ENCODE data around the gene CARS2. TPM values are rescaled to one million over a fixed set of nuclear protein-coding genes. Genes with fewer than 3 reads are reported as not detected.
A peak's percentile ranks its signal among the peaks of the same experiment; 100 is the strongest.

The CARS2 gene, protein sequence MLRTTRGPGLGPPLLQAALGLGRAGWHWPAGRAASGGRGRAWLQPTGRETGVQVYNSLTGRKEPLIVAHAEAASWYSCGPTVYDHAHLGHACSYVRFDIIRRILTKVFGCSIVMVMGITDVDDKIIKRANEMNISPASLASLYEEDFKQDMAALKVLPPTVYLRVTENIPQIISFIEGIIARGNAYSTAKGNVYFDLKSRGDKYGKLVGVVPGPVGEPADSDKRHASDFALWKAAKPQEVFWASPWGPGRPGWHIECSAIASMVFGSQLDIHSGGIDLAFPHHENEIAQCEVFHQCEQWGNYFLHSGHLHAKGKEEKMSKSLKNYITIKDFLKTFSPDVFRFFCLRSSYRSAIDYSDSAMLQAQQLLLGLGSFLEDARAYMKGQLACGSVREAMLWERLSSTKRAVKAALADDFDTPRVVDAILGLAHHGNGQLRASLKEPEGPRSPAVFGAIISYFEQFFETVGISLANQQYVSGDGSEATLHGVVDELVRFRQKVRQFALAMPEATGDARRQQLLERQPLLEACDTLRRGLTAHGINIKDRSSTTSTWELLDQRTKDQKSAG
- total RNA-seq (2014; rRNA removed; shearing (Covaris generic)) (45.0 and 50.9 TPM in 2 replicates), total RNA-seq (2022) (47.3 and 48.3 TPM in 2 replicates), Bru-seq, nascent RNA (percentile 71 among the genes with signal in this experiment), BruChase-seq, experiment 1, labeled RNA remaining after a 6-hour chase (percentile 72 among the genes with signal in this experiment), BruChase-seq, experiment 2, labeled RNA remaining after a 2-hour chase (percentile 67 among the genes with signal in this experiment)
- long read RNA-seq, transcript CARS2-201 (15 exons, 1,879 nt): major isoform, 27 of 51 reads
- long read RNA-seq, partial matches to known transcripts: 8 of 51 reads
- long read RNA-seq, other reads (novel, unspliced or antisense): 15 of 51 reads

DNA sequence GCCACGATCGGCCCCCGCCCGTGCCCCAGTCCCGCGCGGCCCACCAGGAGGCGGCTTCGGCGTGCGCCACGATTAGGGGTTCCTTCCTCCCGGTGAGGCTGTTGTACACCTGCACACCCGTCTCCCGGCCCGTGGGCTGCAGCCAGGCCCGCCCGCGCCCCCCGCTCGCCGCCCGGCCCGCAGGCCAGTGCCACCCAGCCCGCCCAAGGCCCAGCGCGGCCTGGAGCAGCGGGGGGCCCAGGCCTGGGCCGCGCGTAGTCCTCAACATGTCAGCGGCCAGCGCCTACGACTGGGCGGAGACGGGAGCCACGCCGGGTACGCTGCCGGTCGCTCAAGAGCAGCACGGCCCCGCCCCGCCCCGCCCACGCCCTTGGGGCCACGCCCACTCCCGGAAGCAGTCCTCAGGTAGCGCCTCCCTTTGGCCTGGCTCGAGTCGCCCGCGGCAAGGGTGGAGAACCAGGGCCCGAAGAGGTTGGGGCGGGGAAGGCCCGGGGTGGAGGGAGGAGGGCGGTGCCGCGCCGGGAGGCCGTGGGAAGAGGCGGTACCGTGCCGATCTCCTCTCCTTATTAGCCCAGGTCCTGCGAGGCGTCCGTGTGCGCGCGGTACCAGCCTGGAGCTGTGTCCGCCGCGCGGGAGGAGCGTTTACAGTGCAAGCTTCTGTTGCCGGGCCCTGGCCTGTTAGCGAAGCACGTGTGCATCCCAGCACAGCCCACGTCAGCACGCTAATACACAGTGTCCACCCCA is at the start of gene CARS2:
Gene CARS2 (minus strand): TSS at position 291 of the 744 bp plus-strand sequence. CDS start 23 bp downstream, at position 268.
- BruUV-seq (replicated peaks): no TSS peak
- peaks cover 42% of the 10 kb centered on the region for H3K79me2 ChIP-seq (ENCODE audit: insufficient read depth, low read depth, low read length)

DNA sequence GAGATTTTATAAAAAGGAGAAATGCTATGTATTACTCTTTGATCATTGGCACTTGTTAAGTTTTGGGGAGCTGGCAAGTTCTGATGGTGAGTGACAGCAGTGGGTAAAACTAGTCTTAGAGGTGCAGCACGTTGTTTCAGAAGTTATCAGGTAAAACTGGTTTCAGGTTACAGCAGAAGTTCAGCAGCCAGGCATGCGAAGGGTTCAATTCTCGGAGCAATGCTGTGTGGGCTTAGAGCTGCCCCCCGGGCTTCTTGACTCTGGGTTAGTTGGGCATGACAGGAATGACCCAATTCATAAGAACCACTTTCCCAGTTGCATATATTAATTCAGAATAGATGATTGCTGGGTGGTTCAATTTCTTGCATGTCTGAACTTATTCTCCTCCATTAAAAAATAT is 42.4 kb upstream of the CARS2 start:
- CTCF ChIA-PET (ENCODE audit: unreplicated experiment): no interaction called here
- H4K20me1 ChIP-seq (ENCODE audit: insufficient read depth, low read length): no peaks in the 10 kb centered on the region
- no peak overlapping the region for H2AFZ ChIP-seq (ENCODE audit: low read length)
- no peaks in the 10 kb centered on the region for H3K36me3 ChIP-seq (ENCODE audit: insufficient read depth, low read length)
- POLR2A ChIA-PET: interaction anchor here (0.7 kb wide), 1 partner anchor 88 kb away, joined by 3 read pairs; no protein-coding TSS in a partner anchor
- H3K9me3 ChIP-seq (ENCODE audit: low read length): no peaks in the 10 kb centered on the region
- no peak overlapping the region for H3K4me2 ChIP-seq (ENCODE audit: low read length)
- H3K79me2 ChIP-seq (ENCODE audit: insufficient read depth, low read depth, low read length): no peaks in the 10 kb centered on the region
- H3K9me2 ChIP-seq (ENCODE audit: insufficient read depth, low read length): no peaks in the 10 kb centered on the region
- no peak overlapping the region for H3K27ac ChIP-seq (ENCODE audit: low read depth, low read length, poor library complexity, severe bottlenecking)
- no peak for DNase-seq (ENCODE audit: low spot score)
- TF ChIP-seq EZH2phosphoT487 (IDR thresholded peaks at IDR 0.05; ENCODE audit: borderline replicate concordance, low read depth, low read length): no peak
- TF ChIP-seq, protein P1, sequence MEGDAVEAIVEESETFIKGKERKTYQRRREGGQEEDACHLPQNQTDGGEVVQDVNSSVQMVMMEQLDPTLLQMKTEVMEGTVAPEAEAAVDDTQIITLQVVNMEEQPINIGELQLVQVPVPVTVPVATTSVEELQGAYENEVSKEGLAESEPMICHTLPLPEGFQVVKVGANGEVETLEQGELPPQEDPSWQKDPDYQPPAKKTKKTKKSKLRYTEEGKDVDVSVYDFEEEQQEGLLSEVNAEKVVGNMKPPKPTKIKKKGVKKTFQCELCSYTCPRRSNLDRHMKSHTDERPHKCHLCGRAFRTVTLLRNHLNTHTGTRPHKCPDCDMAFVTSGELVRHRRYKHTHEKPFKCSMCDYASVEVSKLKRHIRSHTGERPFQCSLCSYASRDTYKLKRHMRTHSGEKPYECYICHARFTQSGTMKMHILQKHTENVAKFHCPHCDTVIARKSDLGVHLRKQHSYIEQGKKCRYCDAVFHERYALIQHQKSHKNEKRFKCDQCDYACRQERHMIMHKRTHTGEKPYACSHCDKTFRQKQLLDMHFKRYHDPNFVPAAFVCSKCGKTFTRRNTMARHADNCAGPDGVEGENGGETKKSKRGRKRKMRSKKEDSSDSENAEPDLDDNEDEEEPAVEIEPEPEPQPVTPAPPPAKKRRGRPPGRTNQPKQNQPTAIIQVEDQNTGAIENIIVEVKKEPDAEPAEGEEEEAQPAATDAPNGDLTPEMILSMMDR (conservative IDR thresholded peaks at IDR 0.05; ENCODE audit: low read length): no peak
- H3K4me3 ChIP-seq (ENCODE audit: low read depth, low read length, poor library complexity, severe bottlenecking): no peak overlapping the region
- intact Hi-C loops (cut with micrococcal nuclease; ENCODE audit: unreplicated experiment): no loop called here
- H3K4me1 ChIP-seq (ENCODE audit: insufficient read depth, low read length, poor library complexity, severe bottlenecking): no peaks in the 10 kb centered on the region
- BruUV-seq (replicated peaks): no TSS peak

More for the DNA sequence above, at the start of gene CARS2:
- Histone ChIP-seq H3K27ac (ENCODE audit: low read depth, low read length, poor library complexity, severe bottlenecking) (peak within 1 kb of the TSS; percentile 53), H3K4me2 (ENCODE audit: low read length) (peak within 1 kb of the TSS; percentile 100), H3K9me3 (ENCODE audit: low read length) (no peaks in the 10 kb centered on the region), H3K9me2 (ENCODE audit: insufficient read depth, low read length) (no peaks in the 10 kb centered on the region), H2AFZ (ENCODE audit: low read length) (peak within 1 kb of the TSS; percentile 36; the same call in 1 of the 2 replicates), H4K20me1 (ENCODE audit: insufficient read depth, low read length) (no peaks in the 10 kb centered on the region), H3K36me3 (ENCODE audit: insufficient read depth, low read length) (peaks cover 32% of the 10 kb centered on the region), H3K4me1 (ENCODE audit: insufficient read depth, low read length, poor library complexity, severe bottlenecking) (peaks cover 63% of the 10 kb centered on the region), H3K4me3 (ENCODE audit: low read depth, low read length, poor library complexity, severe bottlenecking) (peak within 1 kb of the TSS; percentile 95)
- ChIA-PET POLR2A (no interaction called here), CTCF (ENCODE audit: unreplicated experiment) (no interaction called here)
- intact Hi-C loops (cut with micrococcal nuclease; ENCODE audit: unreplicated experiment): loop anchor here (2.0 kb wide), 1 partner anchor 29 kb away; no protein-coding TSS in a partner anchor
- peak; percentile 88 for DNase-seq (ENCODE audit: low spot score)
- TF ChIP-seq, protein P1 (conservative IDR thresholded peaks at IDR 0.05; ENCODE audit: low read length): no peak
- no peak for TF ChIP-seq EZH2phosphoT487 (IDR thresholded peaks at IDR 0.05; ENCODE audit: borderline replicate concordance, low read depth, low read length)

All from OCI-LY7 (cell line).